ENCODE data around the gene NPC1.

The NPC1 gene

GRCh38 chr18:23552505-23552904 is 33.8 kb downstream of the NPC1 start:
- no peak for DNase-seq (ENCODE audit: extremely low read depth in 1 of 2, low read depth in 1 of 2)

GRCh38 chr18:23551978-23552377 is 34.3 kb downstream of the NPC1 start:
- DNase-seq (ENCODE audit: extremely low read depth in 1 of 2, low read depth in 1 of 2): no peak

- no peak for DNase-seq (ENCODE audit: extremely low read depth in 1 of 2, low read depth in 1 of 2)
Observed at GRCh38 chr18:23550898-23551297, 35.4 kb downstream of the NPC1 start.

- no peak for DNase-seq (ENCODE audit: extremely low read depth in 1 of 2, low read depth in 1 of 2)
Observed at GRCh38 chr18:23548719-23549118, 37.6 kb downstream of the NPC1 start.

- DNase-seq (ENCODE audit: extremely low read depth in 1 of 2, low read depth in 1 of 2): no peak
Observed at GRCh38 chr18:23548275-23548674, 38.0 kb downstream of the NPC1 start.

GRCh38 chr18:23547846-23548245 is 38.5 kb downstream of the NPC1 start:
- no peak for DNase-seq (ENCODE audit: extremely low read depth in 1 of 2, low read depth in 1 of 2)

GRCh38 chr18:23547306-23547705 is 39.0 kb downstream of the NPC1 start:
- no peak for DNase-seq (ENCODE audit: extremely low read depth in 1 of 2, low read depth in 1 of 2)

- no peak for DNase-seq (ENCODE audit: extremely low read depth in 1 of 2, low read depth in 1 of 2)
Observed at GRCh38 chr18:23545247-23545789, 41.0 kb downstream of the NPC1 start.

- DNase-seq (ENCODE audit: extremely low read depth in 1 of 2, low read depth in 1 of 2): no peak
Observed at GRCh38 chr18:23542461-23542860, 43.8 kb downstream of the NPC1 start.

- DNase-seq (ENCODE audit: extremely low read depth in 1 of 2, low read depth in 1 of 2): no peak
Observed at GRCh38 chr18:23541349-23542093, 44.8 kb downstream of the NPC1 start.

- no peak for DNase-seq (ENCODE audit: extremely low read depth in 1 of 2, low read depth in 1 of 2)
Observed at GRCh38 chr18:23540867-23541266, 45.4 kb downstream of the NPC1 start.

- no peak for DNase-seq (ENCODE audit: extremely low read depth in 1 of 2, low read depth in 1 of 2)
Observed at GRCh38 chr18:23539911-23540525, 46.3 kb downstream of the NPC1 start.

- DNase-seq (ENCODE audit: extremely low read depth in 1 of 2, low read depth in 1 of 2): no peak
Observed at GRCh38 chr18:23539296-23539695, 47.0 kb downstream of the NPC1 start.

- DNase-seq (ENCODE audit: extremely low read depth in 1 of 2, low read depth in 1 of 2): no peak
Observed at GRCh38 chr18:23538870-23539269, 47.4 kb downstream of the NPC1 start.

GRCh38 chr18:23538001-23538400 is 48.3 kb downstream of the NPC1 start:
- DNase-seq (ENCODE audit: extremely low read depth in 1 of 2, low read depth in 1 of 2): no peak

- no peak for DNase-seq (ENCODE audit: extremely low read depth in 1 of 2, low read depth in 1 of 2)
Observed at GRCh38 chr18:23537274-23537673, 49.0 kb downstream of the NPC1 start.

GRCh38 chr18:23536204-23536603 is 50.1 kb downstream of the NPC1 start:
- DNase-seq (ENCODE audit: extremely low read depth in 1 of 2, low read depth in 1 of 2): no peak

GRCh38 chr18:23534276-23534675 is 52.0 kb downstream of the NPC1 start:
- no peak for DNase-seq (ENCODE audit: extremely low read depth in 1 of 2, low read depth in 1 of 2)

GRCh38 chr18:23532848-23533247 is 53.5 kb downstream of the NPC1 start:
- DNase-seq (ENCODE audit: extremely low read depth in 1 of 2, low read depth in 1 of 2): no peak

GRCh38 chr18:23531912-23532311 is 54.4 kb downstream of the NPC1 start:
- DNase-seq (ENCODE audit: extremely low read depth in 1 of 2, low read depth in 1 of 2): no peak

GRCh38 chr18:23530195-23530594 is 56.1 kb downstream of the NPC1 start:
- DNase-seq (ENCODE audit: extremely low read depth in 1 of 2, low read depth in 1 of 2): no peak

GRCh38 chr18:23529604-23530003 is 56.7 kb downstream of the NPC1 start:
- no peak for DNase-seq (ENCODE audit: extremely low read depth in 1 of 2, low read depth in 1 of 2)
